Stimulated activated CD8-positive, alpha-beta memory T cell treated with anti-CD3 and anti-CD28 coated beads, Interleukin-15, amount 100 ng/mL, for 1 hour (primary cell): ENCODE data around the gene HOXD8.

Experiments
- DNase-seq: peaks from one replicate; pipeline ENCODE4 v3.0.0-alpha.2; 2020; ENCODE audit warnings: low read depth

Gene HOXD8

GRCh38 chr2:176103742-176104315, 25.7 kb upstream of the HOXD8 start:
- DNase-seq = no peak

- DNase-seq = no peak
Measured at GRCh38 chr2:176104316-176105077, 25.0 kb upstream of the HOXD8 start.

GRCh38 chr2:176105078-176105729, 24.3 kb upstream of the HOXD8 start:
- DNase-seq = no peak

DNA sequence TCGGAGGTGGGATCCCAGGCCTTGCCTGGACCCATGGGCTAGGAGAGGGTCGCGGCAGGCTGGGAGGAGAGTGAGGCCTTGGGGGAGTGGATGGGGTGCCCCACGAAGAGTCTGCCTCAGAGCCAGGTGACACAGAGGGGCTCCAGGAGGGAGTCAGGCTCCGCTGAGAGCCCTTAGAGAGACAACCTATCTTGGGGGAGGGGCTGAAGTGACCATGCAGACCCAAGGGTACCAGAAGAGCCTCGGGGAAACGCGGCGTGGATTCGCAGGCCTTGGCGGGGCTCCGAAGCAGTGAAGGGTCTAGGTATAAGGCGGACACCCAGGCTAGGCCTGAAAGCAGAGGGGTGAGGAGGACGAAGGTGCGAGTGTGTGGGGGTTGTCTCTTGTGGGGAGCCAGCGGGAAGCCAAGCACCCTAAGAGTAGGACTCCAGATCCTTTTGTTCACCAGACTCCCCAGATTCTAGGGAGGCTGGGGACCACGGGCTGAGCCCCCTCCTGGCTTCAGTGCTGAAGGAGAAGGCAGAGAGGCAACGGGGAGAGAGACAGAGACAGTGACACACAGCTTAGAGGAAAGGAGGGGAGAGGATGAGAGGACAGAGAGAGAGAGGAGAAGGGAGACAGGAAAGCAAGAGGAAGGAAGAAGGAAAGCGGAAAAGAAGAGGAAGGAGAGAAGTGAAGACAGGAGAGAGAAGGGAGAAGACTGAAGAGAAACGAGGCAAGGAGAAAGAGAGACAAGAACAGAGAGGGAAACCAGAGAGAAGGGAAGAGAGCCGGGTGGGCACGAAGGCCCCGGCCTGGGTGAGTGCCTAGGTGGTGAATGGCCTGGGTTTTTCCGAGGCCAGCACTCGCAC, 23.6 kb upstream of the HOXD8 start:
- no peak for DNase-seq

DNA sequence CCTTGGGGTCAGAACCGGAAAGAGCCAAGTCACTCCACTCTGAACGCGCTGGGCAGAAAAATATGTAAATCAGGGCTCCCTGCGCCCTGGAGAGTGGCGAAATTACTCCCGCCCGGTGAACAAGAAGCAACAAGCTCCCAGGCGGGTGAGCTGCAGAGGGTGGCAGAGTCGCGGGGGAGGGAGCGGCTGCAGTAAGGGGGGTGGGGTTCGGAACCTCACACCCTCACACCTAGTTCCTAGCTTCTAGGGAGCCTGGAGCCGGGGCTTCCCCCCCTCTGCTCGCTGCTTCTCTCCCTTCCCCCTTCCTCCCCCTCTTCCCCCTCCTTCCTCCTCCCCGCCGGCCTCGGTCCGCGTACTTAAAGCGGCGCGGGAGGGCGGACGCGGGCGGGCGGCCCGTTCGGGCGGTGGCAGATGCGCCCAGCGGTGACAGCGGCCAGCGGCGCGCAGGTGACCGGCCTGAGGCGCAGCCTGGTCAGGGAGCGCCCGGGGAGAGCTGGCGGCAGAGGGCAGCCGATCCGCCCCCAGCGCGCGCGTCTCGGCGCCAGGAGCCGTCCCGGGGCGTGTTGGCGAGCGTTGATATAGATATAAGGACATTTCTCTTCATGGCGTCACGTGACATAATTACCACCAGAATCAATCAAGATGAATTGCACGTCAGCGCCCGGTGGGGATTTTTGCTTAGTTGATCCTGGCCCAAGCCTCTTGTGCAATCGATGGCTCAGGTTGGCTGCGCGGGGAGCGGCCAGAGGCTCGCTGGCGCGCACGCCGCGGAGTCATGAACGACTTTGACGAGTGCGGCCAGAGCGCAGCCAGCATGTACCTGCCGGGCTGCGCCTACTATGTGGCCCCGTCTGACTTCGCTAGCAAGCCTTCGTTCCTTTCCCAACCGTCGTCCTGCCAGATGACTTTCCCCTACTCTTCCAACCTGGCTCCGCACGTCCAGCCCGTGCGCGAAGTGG, 22.6 kb upstream of the HOXD8 start, which contains the start of gene HOXD11:
Gene HOXD11 (plus strand): TSS at position 700 of the 959 bp plus-strand sequence. CDS start 76 bp downstream, at position 776.
- DNase-seq = no peak

- DNase-seq = no peak
Measured at GRCh38 chr2:176107731-176108181, 21.7 kb upstream of the HOXD8 start.

- no peak for DNase-seq
Measured at GRCh38 chr2:176109192-176109901, 20.2 kb upstream of the HOXD8 start.

- DNase-seq = no peak
Measured at GRCh38 chr2:176109946-176110345, 19.6 kb upstream of the HOXD8 start.

DNA sequence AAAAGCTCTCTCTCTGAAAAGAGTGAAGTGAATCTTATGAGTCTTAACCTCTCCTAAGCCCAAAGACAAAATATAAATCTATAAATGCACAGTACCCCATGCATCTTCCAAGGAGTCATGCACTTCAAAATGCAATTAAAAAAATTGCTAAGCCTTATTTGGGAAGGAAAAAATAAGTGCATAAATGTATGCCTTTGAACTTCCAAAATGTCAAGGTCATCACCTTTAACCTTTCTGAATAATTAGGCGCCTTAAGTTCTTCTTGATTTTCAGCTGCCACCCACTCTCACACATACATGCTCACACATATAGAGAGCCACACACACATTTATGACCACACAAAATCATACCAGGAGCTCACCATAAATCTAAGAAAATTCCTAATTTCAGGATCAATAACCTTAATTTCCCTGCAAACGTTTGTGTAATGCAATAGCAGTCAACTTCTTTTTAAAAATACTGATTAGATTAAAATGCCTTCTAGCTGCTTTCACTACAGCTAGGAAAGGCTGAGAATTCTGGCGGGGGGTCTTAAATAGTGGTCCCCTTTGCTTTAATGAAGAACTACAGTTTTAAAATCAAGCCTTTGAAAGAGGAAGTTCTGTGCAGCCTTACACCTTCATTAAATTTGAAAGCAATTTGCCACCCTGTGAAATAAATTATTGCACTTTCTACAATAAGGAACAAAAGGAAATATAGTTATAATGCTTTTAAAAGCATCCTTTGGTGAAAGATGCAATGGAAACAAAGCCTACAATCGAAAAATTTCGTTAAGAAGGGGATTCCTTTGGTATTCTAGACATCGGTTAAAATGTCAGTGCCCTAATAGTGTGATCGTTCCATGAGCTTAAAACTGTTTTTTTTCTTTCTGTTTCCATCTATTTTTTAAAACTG, 18.8 kb upstream of the HOXD8 start:
- DNase-seq = no peak

DNA sequence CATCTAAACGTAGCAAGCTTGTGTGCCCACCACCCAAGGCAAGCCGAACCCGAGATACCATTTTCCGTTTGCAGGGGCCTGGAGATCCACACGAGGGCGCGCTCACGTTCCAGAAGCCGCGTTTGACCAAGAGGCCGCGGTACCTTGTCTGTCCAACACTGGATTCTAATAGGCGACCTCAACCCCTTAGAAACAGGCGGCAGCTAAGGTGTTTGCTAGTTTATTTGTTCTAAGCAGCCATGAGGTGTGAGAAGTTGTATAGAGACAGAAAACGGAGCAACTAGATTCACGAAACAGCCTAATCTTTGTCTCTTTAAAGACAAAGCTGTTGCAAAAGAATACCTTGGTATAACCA, 18.2 kb upstream of the HOXD8 start:
- no peak for DNase-seq

DNA sequence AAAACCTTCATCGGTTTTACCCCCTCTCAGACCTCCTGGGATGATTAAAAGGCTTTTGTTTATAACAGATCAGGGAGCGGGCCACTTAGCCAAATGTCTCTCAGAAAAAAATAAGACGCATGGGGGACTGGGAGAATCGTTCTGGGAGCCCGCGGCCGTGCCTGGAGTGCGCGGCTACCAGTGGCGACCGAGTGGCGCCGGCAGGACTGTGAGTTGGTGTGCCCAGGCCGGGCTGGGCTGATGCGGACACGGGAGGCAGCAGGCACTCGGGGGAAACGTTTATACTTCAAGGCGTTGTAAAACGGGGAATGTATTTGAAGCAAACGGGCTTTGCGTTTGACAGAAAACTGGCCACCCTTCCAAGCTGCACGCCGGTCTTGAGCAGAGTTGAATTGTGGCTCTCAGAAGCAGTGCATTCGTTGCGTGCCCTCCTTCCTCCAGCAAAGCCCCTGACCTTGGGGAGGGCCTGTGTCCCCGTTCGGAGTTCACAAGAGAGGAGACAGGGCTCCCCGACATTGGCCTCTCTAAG, 17.6 kb upstream of the HOXD8 start:
- no peak for DNase-seq

- DNase-seq = no peak
Measured at GRCh38 chr2:176112375-176113302, 16.9 kb upstream of the HOXD8 start.

DNA sequence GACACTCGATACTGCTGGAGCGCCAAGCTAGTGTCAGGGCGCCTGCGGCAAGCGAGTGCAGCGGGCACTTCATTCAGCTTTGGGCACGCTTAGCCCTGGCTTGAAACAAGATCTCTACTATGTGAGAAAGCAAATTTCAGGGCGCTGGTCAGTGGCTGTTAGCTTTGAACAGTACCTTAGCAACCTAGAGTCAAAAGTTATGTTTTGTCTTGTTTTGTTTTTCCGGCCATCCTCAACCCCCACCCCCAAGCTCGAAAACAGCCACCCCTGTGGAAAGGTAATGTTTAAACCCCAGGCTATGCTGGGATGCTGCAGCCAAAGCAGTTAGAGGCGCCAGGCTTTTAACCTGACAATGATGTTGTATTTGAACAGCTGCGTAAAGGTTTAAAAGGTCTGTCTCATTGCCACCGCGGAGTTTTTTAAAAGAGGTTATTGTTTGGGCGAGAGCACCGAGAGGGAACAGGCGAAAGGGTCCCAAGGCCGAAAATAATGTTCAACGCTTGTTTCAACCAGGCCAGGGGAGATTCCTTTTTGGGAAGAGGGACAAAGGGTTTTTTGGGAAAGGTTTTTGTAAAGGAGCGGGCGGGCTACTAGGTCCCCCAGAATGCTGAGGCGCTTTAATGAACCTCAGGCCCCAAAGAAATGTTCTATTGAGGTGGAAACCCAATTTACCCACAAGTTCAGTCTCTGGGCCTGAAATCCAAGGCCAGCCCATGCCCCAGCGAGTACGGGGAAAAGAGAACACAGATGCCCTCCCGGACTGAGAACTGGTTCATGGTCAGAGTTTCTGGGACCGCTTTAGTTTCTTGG, 15.2 kb upstream of the HOXD8 start:
- DNase-seq = no peak

DNA sequence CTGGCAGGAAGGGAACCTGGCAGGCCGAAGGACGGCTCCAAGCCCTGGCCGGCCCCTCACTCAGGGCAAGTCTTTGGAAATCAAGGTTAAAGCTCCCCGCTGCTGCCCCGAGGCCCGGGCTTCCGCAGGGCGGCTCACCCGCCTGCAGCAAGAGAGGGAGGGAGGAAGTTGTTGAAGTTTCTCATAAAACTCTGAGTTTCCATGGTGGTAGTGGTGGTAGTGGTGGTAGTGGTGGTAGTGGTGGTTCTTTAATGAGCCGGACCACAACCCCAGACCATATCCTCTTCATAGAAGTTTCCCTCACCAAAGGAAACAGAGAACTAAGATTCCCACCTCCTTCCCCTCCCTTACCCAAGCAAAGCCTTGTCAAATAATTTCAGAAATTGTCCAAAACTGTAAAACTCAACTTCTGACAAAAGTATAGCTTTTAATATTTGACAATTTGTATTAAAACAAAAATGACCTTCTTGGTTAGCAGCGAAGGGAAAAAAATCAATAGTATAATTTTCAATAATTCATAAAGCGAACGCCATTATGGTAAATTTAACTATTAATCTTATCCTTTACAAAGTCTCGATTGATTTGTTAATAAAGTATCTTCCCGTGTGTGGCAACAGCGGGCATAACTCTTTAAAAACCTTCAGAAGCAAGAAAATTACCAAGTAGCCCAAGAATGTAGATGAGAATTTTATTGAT, 14.4 kb upstream of the HOXD8 start:
- DNase-seq = no peak

DNA sequence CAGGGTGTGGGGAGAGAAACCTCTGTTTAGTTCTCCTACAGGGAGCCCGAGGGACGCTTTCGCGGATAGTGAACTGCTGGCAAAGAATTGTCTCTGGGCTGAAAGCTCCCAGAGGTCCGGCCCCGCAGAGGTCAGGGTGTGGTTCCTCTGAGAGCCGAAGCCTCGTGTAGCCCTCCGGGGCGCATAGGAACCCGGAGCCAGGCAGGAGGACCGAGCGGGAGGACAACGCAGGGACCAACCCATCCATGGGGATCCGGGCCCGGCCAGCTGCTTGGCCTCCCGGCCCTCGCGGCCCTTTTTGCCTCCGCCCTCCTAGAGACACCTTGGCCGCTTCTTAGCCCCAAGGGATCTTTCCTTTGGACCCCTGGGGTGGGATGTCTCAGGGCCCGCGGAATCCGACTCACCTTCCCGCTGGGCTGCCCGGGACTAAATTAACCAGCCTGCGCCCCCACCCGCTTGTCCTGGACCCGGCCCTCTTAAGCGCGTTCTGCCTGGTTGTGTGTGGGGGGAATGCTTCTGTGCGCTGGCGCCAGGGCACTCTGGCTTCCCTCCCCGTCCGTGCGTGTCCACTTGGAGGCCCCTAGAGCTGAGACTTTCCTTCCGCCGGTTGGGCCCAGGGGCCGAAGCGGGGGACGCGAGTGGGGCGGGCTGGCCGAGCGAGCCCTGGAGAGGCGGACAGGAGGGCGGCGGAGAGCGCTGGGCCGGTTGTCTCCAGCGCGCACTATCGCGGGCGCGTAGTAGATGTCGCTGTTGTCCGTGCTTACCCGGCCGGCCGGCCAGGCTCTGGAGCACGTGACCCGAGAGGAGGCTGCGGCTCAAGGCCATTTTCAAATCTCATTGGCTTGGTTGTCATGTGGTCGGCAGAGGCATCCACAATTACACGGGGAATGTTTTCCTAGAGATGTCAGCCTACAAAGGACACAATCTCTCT, 13.4 kb upstream of the HOXD8 start, which contains the start of gene HOXD10:
Gene HOXD10 (plus strand): TSS at position 896 of the 931 bp plus-strand sequence. CDS start 56 bp downstream, outside the sequence.
- no peak for DNase-seq
